Measurements from ENCODE around the gene CAV3.

CAV3 gene

DNA sequence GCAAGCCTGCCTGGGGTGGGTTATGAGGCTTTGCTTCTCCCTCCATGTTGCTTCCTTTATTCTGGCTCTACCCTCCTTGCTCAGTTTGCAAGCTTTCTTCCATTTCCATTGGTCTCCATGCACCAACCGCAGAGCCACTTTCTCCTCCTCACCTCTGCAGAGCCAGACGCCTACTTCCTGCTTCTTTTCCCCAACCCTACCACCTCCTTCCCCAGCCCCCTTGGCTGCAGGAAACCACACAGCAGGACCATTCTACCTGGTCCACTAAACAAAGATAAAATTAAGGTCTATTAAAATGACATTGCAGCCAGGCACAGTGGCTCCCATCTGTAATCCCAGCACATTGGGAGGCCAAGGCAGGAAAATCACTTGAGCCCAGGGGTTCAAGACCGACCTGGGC, 10.0 kb upstream of the CAV3 start:
- H3K36me3 Mint-ChIP-seq (ENCODE audit: low read depth) = no peaks in the 10 kb centered on the region
- no peak overlapping the region for H3K27ac Mint-ChIP-seq
- no peak overlapping the region for H3K4me3 Mint-ChIP-seq
- H3K4me1 Mint-ChIP-seq = peaks cover 3% of the 10 kb centered on the region
- H3K9me3 Mint-ChIP-seq = peaks cover 20% of the 10 kb centered on the region
- DNase-seq = no peak
- TF ChIP-seq, protein P1, sequence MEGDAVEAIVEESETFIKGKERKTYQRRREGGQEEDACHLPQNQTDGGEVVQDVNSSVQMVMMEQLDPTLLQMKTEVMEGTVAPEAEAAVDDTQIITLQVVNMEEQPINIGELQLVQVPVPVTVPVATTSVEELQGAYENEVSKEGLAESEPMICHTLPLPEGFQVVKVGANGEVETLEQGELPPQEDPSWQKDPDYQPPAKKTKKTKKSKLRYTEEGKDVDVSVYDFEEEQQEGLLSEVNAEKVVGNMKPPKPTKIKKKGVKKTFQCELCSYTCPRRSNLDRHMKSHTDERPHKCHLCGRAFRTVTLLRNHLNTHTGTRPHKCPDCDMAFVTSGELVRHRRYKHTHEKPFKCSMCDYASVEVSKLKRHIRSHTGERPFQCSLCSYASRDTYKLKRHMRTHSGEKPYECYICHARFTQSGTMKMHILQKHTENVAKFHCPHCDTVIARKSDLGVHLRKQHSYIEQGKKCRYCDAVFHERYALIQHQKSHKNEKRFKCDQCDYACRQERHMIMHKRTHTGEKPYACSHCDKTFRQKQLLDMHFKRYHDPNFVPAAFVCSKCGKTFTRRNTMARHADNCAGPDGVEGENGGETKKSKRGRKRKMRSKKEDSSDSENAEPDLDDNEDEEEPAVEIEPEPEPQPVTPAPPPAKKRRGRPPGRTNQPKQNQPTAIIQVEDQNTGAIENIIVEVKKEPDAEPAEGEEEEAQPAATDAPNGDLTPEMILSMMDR (IDR thresholded peaks at IDR 0.05) = no peak
- H3K27me3 Mint-ChIP-seq (ENCODE audit: low read depth, poor library complexity) = peaks cover 2% of the 10 kb centered on the region

- peaks cover 9% of the 10 kb centered on the region for H3K4me1 Mint-ChIP-seq
- no peak for DNase-seq
- TF ChIP-seq, protein P1 (IDR thresholded peaks at IDR 0.05) = no peak
- no peaks in the 10 kb centered on the region for H3K36me3 Mint-ChIP-seq (ENCODE audit: low read depth)
- H3K4me3 Mint-ChIP-seq = no peak overlapping the region
- no peak overlapping the region for H3K27ac Mint-ChIP-seq
- peaks cover 16% of the 10 kb centered on the region for H3K9me3 Mint-ChIP-seq
- H3K27me3 Mint-ChIP-seq (ENCODE audit: low read depth, poor library complexity) = peaks cover 2% of the 10 kb centered on the region
These were observed 9.4 kb upstream of the CAV3 start for GRCh38 chr3:8724108-8724752.

- peaks cover 37% of the 10 kb centered on the region for H3K4me1 Mint-ChIP-seq
- H3K36me3 Mint-ChIP-seq (ENCODE audit: low read depth) = no peaks in the 10 kb centered on the region
- H3K9me3 Mint-ChIP-seq = peaks cover 8% of the 10 kb centered on the region
- TF ChIP-seq, protein P1 (IDR thresholded peaks at IDR 0.05) = no peak
- no peak overlapping the region for H3K4me3 Mint-ChIP-seq
- DNase-seq = no peak
- peaks cover 5% of the 10 kb centered on the region for H3K27me3 Mint-ChIP-seq (ENCODE audit: low read depth, poor library complexity)
- H3K27ac Mint-ChIP-seq = no peak overlapping the region
These were observed 5.7 kb upstream of the CAV3 start for GRCh38 chr3:8727605-8728512.

- peaks cover 50% of the 10 kb centered on the region for H3K4me1 Mint-ChIP-seq
- H3K36me3 Mint-ChIP-seq (ENCODE audit: low read depth) = no peaks in the 10 kb centered on the region
- no peak overlapping the region for H3K27ac Mint-ChIP-seq
These were observed 4.1 kb upstream of the CAV3 start for GRCh38 chr3:8729479-8729878.

DNA sequence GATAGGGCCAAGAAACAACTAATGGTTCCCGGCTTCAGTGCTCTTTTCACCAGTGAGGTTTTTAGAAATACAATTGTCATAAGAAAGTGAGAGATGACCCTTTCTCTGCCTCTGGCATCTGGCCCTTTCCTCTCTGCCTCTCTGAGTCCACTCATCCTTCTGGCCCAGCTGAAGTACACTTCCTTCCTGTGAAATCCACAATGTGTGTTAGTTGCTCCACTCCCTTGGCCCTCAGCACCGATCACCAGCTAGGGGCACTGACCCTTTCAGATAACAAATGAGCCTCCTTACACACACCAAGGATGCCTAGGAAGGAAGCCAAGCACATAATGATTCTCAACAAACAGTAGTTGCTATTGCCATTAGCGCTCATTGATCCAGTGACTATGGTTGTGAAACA, 2.9 kb upstream of the CAV3 start:
- no peaks in the 10 kb centered on the region for H3K36me3 Mint-ChIP-seq (ENCODE audit: low read depth)
- no peak overlapping the region for H3K4me3 Mint-ChIP-seq
- no peak overlapping the region for H3K27ac Mint-ChIP-seq
- H3K4me1 Mint-ChIP-seq = peaks cover 53% of the 10 kb centered on the region
- H3K9me3 Mint-ChIP-seq = peaks cover 8% of the 10 kb centered on the region
- TF ChIP-seq, protein P1 (IDR thresholded peaks at IDR 0.05) = no peak
- DNase-seq = no peak
- H3K27me3 Mint-ChIP-seq (ENCODE audit: low read depth, poor library complexity) = peaks cover 5% of the 10 kb centered on the region

More at GRCh38 chr3:8729479-8729878, 4.1 kb upstream of the CAV3 start:
- H3K9me3 Mint-ChIP-seq = peaks cover 8% of the 10 kb centered on the region
- no peak overlapping the region for H3K4me3 Mint-ChIP-seq
- no peak for DNase-seq
- H3K27me3 Mint-ChIP-seq (ENCODE audit: low read depth, poor library complexity) = peaks cover 5% of the 10 kb centered on the region
- TF ChIP-seq, protein P1 (IDR thresholded peaks at IDR 0.05) = no peak
